Measurements from ENCODE around the gene PTPRC.
"Not testable (repeated sequence)": the region's sequence is repeated elsewhere in the genome, so short reads cannot be mapped to it uniquely, and the experiment has no call there.

The PTPRC gene, protein sequence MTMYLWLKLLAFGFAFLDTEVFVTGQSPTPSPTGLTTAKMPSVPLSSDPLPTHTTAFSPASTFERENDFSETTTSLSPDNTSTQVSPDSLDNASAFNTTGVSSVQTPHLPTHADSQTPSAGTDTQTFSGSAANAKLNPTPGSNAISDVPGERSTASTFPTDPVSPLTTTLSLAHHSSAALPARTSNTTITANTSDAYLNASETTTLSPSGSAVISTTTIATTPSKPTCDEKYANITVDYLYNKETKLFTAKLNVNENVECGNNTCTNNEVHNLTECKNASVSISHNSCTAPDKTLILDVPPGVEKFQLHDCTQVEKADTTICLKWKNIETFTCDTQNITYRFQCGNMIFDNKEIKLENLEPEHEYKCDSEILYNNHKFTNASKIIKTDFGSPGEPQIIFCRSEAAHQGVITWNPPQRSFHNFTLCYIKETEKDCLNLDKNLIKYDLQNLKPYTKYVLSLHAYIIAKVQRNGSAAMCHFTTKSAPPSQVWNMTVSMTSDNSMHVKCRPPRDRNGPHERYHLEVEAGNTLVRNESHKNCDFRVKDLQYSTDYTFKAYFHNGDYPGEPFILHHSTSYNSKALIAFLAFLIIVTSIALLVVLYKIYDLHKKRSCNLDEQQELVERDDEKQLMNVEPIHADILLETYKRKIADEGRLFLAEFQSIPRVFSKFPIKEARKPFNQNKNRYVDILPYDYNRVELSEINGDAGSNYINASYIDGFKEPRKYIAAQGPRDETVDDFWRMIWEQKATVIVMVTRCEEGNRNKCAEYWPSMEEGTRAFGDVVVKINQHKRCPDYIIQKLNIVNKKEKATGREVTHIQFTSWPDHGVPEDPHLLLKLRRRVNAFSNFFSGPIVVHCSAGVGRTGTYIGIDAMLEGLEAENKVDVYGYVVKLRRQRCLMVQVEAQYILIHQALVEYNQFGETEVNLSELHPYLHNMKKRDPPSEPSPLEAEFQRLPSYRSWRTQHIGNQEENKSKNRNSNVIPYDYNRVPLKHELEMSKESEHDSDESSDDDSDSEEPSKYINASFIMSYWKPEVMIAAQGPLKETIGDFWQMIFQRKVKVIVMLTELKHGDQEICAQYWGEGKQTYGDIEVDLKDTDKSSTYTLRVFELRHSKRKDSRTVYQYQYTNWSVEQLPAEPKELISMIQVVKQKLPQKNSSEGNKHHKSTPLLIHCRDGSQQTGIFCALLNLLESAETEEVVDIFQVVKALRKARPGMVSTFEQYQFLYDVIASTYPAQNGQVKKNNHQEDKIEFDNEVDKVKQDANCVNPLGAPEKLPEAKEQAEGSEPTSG (N-terminal part only)

GRCh38 chr1:198638894-198639635, at the start of gene PTPRC:
PTPRC (plus strand) TSS chr1:198639040; CDS start chr1:198639269, 229 bp downstream.
- DNase-seq, result no peak

DNA sequence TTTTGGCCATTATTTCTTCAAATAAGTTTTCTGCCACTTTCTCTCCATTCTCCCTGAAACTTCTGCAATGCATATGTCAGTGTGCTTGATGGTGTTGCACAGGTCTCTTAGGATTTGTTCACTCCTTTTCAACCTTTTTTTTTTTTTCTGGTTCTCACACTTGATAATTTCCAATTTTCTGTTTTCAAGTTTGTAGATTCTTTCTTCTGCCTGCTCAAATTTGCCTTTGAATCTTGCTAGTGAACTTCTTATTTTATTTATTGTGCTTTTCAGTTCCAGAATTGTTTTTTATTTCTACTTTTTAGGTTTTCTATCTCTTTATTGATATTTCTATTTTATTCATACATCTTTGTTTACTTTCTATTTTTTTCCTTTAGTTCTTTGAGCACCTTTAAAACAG, 48.4 kb upstream of the PTPRC start:
- no peak for DNase-seq

- no peak for DNase-seq
Measured at GRCh38 chr1:198595765-198596164, 43.1 kb upstream of the PTPRC start.

GRCh38 chr1:198597690-198598430, 41.0 kb upstream of the PTPRC start:
- DNase-seq, result no peak

GRCh38 chr1:198598796-198599321, 40.0 kb upstream of the PTPRC start:
- DNase-seq, result no peak

DNA sequence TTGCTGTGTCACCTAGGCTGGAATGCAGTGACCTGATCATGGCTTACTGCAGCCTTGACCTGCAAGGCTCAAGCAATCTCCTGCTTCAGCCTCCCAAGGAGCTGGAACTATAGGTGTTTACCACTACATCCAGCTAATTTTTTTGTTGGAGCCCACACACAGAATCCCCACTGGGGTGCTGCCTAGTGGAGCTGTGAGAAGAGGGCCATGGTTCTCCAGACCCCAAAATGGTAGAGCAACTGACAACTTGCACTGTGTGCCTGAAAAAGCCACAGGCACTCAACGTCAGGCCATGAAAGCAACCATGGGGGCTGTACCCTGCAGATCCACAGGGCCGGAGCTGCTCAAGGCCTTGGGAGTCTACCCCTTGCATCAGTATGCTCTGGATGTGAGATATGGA, 39.1 kb upstream of the PTPRC start:
- no peak for DNase-seq

- no peak for DNase-seq
Measured at GRCh38 chr1:198600906-198601305, 37.9 kb upstream of the PTPRC start.

- not testable (repeated sequence) for DNase-seq
Measured at GRCh38 chr1:198601310-198601709, 37.5 kb upstream of the PTPRC start.

DNA sequence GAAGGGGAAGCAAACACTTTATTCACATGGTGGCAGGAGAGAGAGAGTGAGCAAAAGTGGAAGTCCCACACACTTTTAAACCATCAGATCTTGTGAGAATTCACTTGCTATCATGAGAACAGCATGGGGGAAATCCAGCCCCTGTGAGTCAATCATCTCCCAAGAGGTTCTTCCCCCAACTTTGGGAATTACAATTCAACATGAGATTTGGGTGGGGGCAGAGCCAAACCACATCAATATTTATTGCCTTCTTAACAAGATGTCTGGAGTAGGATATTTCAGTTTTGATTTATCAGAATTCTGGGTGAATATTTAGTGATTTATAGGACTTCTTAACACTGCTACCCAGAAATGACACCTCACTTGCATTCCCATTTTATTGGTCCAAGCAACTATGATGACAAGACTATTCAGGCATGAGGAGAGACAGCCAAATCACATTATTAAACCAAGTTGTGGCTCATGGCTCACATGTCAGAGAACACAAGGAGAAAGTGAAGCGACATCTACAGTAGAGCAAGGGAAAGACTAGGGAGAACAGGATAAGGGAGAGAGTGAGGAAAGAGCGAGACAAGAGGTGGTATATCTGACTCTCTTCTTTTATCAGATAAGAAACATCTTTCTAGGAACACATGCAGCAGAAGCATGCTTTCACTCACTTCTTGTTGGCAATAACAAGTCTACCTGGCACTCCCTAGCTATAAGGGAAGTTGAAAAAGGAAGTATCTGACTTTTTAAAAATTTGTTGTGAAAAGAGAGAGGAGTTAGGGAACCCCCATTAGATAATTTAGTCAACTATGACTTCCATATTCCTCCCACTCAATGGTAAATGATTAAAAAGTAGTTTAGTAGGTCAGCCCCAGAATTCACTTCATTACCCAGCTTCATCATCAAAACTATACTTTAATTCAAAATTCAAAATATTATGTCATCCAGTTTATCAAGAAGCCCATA, 36.6 kb upstream of the PTPRC start:
- no peak for DNase-seq

DNA sequence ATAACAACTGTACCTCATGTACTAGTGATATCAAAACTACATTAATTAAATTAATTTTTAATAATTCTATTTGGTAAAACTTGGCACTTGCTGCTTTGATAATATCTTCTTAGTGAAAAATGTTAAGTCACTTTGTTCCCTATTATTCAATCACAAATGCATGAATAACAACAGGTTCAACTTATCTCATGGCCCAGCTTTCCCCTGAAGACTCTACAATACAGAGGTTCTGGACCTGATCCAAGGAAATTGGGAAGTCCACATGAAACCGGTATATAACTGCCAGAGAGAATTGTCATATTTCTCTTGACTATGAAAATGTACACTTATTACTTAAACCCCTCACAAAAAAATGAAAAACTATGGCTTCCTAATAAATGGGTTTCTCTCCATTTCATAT, 33.9 kb upstream of the PTPRC start:
- DNase-seq, result no peak

- no peak for DNase-seq
Measured at GRCh38 chr1:198605406-198605805, 33.4 kb upstream of the PTPRC start.

- DNase-seq, result no peak
Measured at GRCh38 chr1:198606020-198606438, 32.8 kb upstream of the PTPRC start.

- DNase-seq, result no peak
Measured at GRCh38 chr1:198607714-198608113, 31.1 kb upstream of the PTPRC start.

DNA sequence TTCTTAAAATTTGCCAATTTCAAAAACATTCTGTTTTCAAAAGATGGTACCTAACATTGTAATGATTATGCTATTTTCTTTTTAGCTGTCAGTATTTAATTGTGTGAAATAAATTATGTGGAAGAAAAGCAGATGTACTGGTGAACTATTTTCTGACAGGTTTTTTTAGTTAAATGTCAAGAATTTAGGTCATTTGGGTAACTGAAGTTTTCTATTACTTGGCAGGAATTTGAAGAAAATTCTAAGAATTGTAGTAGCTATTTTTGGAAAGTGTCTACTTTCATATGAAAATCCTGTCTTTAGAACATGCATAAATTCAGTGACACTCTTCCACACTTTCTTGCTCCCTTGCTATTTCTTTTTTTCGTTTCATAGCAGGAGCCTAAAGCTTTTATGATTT, 28.5 kb upstream of the PTPRC start:
- DNase-seq, result no peak

- no peak for DNase-seq
Measured at GRCh38 chr1:198611219-198611618, 27.6 kb upstream of the PTPRC start.

DNA sequence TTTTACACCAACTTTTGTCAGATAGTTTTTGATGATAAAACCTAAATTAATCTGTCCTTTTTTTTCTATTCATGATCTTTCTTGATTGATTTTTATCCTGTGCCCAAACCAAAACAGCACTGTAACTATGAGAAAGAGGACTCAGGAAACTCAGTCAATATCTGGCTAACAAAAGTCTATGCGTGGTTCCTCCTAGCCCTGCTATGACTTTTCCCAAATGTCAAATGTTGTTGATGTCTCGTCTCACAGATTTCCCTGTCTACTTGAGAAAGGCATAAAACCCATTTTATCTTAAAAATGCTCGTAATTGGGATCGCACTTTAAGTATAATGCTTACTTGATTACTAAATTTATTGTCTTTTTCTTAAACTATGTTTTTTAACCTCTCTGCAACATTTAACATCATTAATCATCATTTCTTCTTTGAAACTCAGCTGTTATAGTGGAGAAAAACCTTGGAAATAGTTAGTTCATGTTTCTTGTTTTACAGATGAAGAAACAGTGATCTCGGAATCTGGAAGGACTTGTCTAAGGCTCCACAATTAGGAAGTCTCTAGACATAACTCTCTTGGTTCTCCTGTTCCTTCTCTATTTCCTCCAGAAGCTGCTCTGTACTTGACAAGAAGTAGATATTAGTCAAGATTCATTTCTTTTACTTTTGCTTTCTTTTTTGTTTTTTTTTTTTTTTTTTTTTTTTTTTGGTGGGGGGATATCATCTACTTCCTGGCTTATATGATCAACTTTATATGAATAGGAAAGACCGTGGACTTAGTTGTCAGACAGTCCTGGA, 26.2 kb upstream of the PTPRC start:
- DNase-seq, result no peak

- no peak for DNase-seq
Measured at GRCh38 chr1:198617406-198617805, 21.4 kb upstream of the PTPRC start.

DNA sequence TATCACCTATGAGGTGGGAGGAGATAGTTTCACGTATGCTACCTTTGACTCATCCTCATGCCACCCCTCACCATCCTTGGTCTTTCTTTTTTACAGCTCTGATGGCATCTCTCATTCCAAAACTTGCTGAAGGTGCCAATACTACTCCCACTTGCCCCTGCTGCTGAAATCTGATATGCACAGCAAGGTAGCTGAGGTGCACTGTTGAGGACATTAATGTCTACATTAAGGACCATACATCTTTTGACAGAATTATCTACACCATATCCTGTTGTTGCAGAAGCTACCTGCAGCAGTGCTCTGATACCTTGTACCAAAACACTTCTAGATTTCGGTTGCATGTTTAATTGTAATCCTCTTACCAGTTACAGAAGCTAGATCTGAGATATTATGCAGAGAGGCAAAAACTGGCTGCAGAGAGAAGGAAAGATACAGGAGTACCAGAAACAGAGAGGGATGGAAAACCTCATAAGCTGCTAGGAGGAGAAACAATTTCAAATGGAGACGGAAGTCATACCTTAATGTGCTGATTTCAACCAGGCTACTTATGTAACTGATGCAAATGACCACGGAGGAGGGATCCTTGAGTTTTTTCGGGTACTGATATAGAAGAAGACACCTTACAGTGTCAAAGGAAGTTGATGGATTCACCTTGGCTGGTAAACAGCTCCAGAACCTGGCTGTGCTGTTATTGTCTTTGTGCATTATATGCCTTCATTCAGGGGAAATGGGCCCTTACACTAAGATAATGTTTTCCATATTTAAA, 19.3 kb upstream of the PTPRC start:
- DNase-seq, result no peak

All from right forelimb (tissue), 1 donor.